ENCODE data around the gene GPT2.

GPT2 gene

GRCh38 chr16:46859719-46860152 lies 24.4 kb upstream of the GPT2 start:
- TF ChIP-seq TAF1 (IDR thresholded peaks at IDR 0.05; ENCODE audit: borderline replicate concordance, insufficient read depth, low read length): no peak

- TF ChIP-seq FOXP2 (optimal IDR thresholded peaks at IDR 0.05; ENCODE audit: borderline replicate concordance, extremely low read depth, extremely low read length, insufficient read depth) (no peak), TAF1 (IDR thresholded peaks at IDR 0.05; ENCODE audit: borderline replicate concordance, insufficient read depth, low read length) (no peak), POLR2AphosphoS5 (IDR thresholded peaks at IDR 0.05; ENCODE audit: low read depth, low read length) (no peak), REST (IDR thresholded peaks at IDR 0.05; ENCODE audit: insufficient read depth in 1 of 2, low read depth in 2 of 2, low read length in 2 of 2) (no peak), SIN3A (IDR thresholded peaks at IDR 0.05; ENCODE audit: borderline replicate concordance, insufficient read depth, low read length) (no peak)
Measured at GRCh38 chr16:46862555-46863447, 21.4 kb upstream of the GPT2 start.

GRCh38 chr16:46866286-46866685 lies 17.9 kb upstream of the GPT2 start:
- TF ChIP-seq FOXP2 (optimal IDR thresholded peaks at IDR 0.05; ENCODE audit: borderline replicate concordance, extremely low read depth, extremely low read length, insufficient read depth) (no peak), REST (IDR thresholded peaks at IDR 0.05; ENCODE audit: insufficient read depth in 1 of 2, low read depth in 2 of 2, low read length in 2 of 2) (no peak), TAF1 (IDR thresholded peaks at IDR 0.05; ENCODE audit: borderline replicate concordance, insufficient read depth, low read length) (no peak), SIN3A (IDR thresholded peaks at IDR 0.05; ENCODE audit: borderline replicate concordance, insufficient read depth, low read length) (no peak), POLR2AphosphoS5 (IDR thresholded peaks at IDR 0.05; ENCODE audit: low read depth, low read length) (no peak)

GRCh38 chr16:46871597-46871996 lies 12.6 kb upstream of the GPT2 start:
- TF ChIP-seq TAF1 (IDR thresholded peaks at IDR 0.05; ENCODE audit: borderline replicate concordance, insufficient read depth, low read length) (no peak), FOXP2 (optimal IDR thresholded peaks at IDR 0.05; ENCODE audit: borderline replicate concordance, extremely low read depth, extremely low read length, insufficient read depth) (no peak), REST (IDR thresholded peaks at IDR 0.05; ENCODE audit: insufficient read depth in 1 of 2, low read depth in 2 of 2, low read length in 2 of 2) (no peak), SIN3A (IDR thresholded peaks at IDR 0.05; ENCODE audit: borderline replicate concordance, insufficient read depth, low read length) (no peak), POLR2AphosphoS5 (IDR thresholded peaks at IDR 0.05; ENCODE audit: low read depth, low read length) (no peak)

DNA sequence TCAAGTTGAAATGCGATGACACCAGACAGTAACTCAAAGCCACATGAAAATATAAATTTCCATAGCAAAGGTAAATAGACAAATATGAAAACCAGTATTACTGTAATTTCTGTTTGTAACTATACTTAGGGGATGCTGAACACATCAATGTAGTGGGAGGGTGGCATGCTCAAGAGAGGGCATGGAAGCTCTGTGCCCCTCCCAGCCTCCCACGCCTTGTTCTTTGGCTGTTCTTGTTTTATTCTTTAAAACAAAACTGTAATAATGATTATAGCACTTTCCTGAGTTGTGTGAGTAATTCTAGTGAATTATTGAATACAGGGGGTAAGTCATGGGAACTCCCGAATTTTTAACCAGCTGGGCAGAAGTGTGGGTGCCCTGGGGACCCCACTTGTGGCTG lies 11.0 kb upstream of the GPT2 start:
- no peak for TF ChIP-seq TAF1 (IDR thresholded peaks at IDR 0.05; ENCODE audit: borderline replicate concordance, insufficient read depth, low read length)
- TF ChIP-seq SIN3A (IDR thresholded peaks at IDR 0.05; ENCODE audit: borderline replicate concordance, insufficient read depth, low read length): no peak
- TF ChIP-seq FOXP2 (optimal IDR thresholded peaks at IDR 0.05; ENCODE audit: borderline replicate concordance, extremely low read depth, extremely low read length, insufficient read depth): no peak
- TF ChIP-seq REST (IDR thresholded peaks at IDR 0.05; ENCODE audit: insufficient read depth in 1 of 2, low read depth in 2 of 2, low read length in 2 of 2): no peak
- TF ChIP-seq POLR2AphosphoS5 (IDR thresholded peaks at IDR 0.05; ENCODE audit: low read depth, low read length): no peak

All from PFSK-1 (cell line).